Fibroblast of pulmonary artery (primary cell): ENCODE measurements around the gene CYB5R4.

Experiments used
- DNase-seq: peaks from one replicate; pipeline ENCODE4 v3.0.0-alpha.2; 2010; ENCODE audit warnings: low read depth
- H3K4me3 ChIP-seq: replicated peaks from 2 replicates; pipeline ENCODE4 v1.5.1; 2011; ENCODE audit warnings: low read depth, mild to moderate bottlenecking, control low read depth, low read length, moderate library complexity
- TF ChIP-seq, protein P1 (sequence below): IDR thresholded peaks from 2 replicates; pipeline ENCODE4 v1.5.1; 2011; ENCODE audit warnings: mild to moderate bottlenecking, control low read depth, low read length, inconsistent platforms; ENCODE audit errors: missing control alignments

Gene CYB5R4

GRCh38 chr6:83852528-83853177, 6.8 kb upstream of the CYB5R4 start:
- peak overlapping the region; percentile 44 for H3K4me3 ChIP-seq
- TF ChIP-seq, protein P1, sequence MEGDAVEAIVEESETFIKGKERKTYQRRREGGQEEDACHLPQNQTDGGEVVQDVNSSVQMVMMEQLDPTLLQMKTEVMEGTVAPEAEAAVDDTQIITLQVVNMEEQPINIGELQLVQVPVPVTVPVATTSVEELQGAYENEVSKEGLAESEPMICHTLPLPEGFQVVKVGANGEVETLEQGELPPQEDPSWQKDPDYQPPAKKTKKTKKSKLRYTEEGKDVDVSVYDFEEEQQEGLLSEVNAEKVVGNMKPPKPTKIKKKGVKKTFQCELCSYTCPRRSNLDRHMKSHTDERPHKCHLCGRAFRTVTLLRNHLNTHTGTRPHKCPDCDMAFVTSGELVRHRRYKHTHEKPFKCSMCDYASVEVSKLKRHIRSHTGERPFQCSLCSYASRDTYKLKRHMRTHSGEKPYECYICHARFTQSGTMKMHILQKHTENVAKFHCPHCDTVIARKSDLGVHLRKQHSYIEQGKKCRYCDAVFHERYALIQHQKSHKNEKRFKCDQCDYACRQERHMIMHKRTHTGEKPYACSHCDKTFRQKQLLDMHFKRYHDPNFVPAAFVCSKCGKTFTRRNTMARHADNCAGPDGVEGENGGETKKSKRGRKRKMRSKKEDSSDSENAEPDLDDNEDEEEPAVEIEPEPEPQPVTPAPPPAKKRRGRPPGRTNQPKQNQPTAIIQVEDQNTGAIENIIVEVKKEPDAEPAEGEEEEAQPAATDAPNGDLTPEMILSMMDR, result no peak
- no peak for DNase-seq

DNA sequence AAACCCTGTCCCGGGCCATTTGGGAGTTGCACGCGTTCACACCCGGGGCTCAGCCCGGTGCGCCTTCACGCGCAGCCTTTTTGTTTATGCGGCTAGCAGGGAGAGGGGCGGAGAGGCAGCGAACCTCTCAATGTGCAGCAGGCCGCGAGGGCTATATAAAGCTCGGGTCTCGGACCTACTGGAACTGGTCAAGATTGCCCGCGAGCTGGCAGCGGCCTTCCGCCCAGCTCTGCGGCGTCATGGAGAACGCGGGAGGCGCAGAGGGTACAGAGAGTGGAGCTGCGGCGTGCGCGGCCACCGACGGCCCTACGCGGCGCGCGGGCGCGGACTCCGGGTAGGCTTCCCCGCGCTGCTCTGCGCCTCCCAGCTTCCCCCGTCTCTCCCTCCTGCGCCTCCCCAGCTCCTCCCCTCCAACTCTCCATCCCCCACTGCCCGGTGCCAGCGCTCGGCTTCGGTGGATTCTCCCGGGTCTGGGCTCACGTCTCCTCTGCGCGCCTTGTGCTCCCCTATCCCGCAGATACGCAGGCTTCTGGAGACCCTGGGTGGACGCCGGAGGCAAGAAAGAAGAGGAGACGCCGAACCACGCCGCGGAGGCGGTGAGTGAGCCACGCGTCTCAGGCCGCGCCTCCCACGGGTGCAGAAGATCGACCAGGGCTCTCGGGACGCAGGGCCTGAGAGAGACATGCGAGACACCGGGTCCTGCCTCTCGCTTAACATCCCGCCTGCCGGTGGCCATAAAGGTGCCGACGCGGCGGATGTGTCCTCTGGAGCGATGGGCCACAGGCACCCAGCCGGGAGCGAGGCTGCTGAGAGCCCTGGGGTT, 6.1 kb upstream of the CYB5R4 start, which contains the start of gene RIPPLY2:
TSS of gene RIPPLY2 (plus strand) at position 183 of the 823 bp plus-strand sequence. CDS start at position 240, 57 bp downstream.
- TF ChIP-seq, protein P1, result no peak
- peak within 1 kb of the TSS; percentile 44 for H3K4me3 ChIP-seq
- DNase-seq, result peak; percentile 33

- peak overlapping the region; percentile 44 for H3K4me3 ChIP-seq
- DNase-seq, result no peak
- TF ChIP-seq, protein P1, result no peak
Measured at GRCh38 chr6:83854001-83854501, 5.4 kb upstream of the CYB5R4 start.

DNA sequence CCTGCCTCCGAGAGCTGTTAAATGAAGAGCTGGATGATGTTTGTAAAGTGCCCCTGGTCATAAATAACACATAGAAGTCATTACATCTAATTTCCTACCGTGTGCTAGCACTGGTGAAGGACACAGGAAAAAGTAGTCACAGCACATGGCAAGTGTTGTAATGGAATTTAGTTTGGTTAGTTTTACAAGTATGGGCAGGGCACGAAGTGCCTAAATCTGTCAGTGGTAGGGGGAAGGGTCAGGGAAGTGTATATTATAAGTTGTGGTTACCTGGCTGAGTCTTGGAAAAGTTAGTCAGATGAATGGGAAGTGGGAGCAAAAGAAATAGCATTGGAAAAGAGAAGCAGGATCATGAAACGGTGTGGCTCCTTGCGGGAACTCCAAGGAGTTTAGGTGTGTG, 4.7 kb upstream of the CYB5R4 start:
- DNase-seq, result no peak
- no peak overlapping the region for H3K4me3 ChIP-seq
- TF ChIP-seq, protein P1, result no peak

- peak overlapping the region; percentile 89 for H3K4me3 ChIP-seq
- TF ChIP-seq, protein P1, result no peak
- no peak for DNase-seq
Measured at GRCh38 chr6:83860359-83860755, 868 bp downstream of the CYB5R4 start.

DNA sequence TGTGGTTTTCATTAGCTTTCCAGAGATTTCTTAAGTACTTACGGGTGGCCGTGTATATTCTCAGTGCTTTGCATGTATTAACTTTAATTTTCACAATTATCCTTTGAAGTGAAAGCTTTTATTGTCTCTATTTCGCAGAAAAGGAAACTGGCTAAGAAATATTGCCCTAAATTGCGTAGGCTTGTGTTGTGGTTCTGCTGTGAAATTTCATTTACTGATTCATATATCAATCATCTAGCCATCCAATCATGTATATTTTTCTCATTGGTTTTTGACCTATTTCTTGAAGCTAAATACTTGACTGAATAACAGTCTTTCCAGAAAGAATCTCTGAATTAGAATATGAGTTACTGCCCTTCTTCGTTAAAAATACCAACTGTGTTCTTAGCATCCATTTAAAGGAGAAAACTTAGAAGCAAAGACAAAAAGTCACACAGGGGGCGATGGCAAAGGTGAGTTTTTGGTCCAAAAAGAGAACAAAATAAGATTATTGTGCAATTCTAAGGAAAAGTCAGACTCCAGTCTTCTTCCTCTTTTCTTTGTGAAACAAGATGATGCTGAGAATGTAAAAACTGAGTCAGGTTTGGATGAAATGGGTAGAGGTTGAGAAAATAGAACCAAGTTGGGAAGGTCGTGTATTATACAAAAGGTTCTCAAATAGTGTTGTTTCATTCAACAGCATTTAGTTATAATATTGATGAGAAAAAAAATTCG, 1.4 kb downstream of the CYB5R4 start:
- TF ChIP-seq, protein P1, result no peak
- DNase-seq, result no peak
- peak overlapping the region; percentile 89 for H3K4me3 ChIP-seq
